VCaP (cell line): ENCODE data around the gene GOLM1.

ENCODE experiments used
- H3K27ac ChIP-seq: fragments of 450-650 bp; 2 replicates; pipeline ENCODE4 v1.5.1; 2017
- TF ChIP-seq, protein P1 (sequence below): fragments of 450-650 bp; conservative IDR thresholded peaks from 2 replicates; pipeline ENCODE4 v1.5.1; 2017; ENCODE audit warnings: mild to moderate bottlenecking, moderate library complexity

Gene GOLM1

GRCh38 chr9:86064220-86064619 lies 35.1 kb downstream of the GOLM1 start:
- TF ChIP-seq, protein P1, sequence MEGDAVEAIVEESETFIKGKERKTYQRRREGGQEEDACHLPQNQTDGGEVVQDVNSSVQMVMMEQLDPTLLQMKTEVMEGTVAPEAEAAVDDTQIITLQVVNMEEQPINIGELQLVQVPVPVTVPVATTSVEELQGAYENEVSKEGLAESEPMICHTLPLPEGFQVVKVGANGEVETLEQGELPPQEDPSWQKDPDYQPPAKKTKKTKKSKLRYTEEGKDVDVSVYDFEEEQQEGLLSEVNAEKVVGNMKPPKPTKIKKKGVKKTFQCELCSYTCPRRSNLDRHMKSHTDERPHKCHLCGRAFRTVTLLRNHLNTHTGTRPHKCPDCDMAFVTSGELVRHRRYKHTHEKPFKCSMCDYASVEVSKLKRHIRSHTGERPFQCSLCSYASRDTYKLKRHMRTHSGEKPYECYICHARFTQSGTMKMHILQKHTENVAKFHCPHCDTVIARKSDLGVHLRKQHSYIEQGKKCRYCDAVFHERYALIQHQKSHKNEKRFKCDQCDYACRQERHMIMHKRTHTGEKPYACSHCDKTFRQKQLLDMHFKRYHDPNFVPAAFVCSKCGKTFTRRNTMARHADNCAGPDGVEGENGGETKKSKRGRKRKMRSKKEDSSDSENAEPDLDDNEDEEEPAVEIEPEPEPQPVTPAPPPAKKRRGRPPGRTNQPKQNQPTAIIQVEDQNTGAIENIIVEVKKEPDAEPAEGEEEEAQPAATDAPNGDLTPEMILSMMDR, result no peak

DNA sequence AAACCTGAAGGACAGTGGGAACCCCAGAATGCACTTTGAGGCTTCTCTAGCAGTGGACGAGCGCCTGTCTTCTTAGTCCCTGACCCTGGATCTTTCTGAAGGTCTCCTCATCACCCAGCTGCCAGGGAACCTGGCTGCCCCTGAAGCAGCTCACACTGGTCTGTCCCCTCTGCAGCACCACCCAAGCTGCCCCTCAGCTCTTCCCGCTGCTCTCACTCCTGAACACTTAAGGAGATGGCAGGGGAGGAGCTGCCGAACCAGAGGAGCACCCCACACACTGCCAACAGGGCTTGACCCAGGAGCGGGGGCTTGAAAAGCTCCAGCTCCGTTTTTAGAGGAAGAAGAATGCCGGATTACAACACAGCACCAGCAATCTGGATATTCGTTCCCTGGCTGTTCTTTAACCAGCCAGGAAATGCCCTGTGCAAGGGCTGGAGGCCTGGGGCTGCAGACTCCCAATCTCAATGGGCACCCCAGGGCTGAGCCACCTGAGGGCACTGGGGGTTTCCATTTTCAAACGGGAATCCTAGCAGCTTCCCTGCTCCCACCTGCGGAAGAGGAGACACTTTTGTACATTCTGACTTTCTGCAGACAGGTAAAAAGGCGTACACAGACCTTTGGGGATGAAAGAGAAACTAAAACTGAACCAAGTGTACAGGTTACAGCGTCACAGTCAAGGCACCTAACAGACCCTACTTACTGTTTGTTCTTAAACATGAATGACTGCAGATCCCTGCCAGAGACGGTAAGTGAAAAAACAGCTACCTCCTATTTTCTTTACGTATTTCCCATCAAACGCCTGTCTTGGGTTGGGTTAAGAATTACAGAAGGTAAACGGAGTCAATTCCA lies 36.3 kb downstream of the GOLM1 start:
- H3K27ac ChIP-seq, result no peak overlapping the region

More at GRCh38 chr9:86064220-86064619, 35.1 kb downstream of the GOLM1 start:
- no peak overlapping the region for H3K27ac ChIP-seq

DNA sequence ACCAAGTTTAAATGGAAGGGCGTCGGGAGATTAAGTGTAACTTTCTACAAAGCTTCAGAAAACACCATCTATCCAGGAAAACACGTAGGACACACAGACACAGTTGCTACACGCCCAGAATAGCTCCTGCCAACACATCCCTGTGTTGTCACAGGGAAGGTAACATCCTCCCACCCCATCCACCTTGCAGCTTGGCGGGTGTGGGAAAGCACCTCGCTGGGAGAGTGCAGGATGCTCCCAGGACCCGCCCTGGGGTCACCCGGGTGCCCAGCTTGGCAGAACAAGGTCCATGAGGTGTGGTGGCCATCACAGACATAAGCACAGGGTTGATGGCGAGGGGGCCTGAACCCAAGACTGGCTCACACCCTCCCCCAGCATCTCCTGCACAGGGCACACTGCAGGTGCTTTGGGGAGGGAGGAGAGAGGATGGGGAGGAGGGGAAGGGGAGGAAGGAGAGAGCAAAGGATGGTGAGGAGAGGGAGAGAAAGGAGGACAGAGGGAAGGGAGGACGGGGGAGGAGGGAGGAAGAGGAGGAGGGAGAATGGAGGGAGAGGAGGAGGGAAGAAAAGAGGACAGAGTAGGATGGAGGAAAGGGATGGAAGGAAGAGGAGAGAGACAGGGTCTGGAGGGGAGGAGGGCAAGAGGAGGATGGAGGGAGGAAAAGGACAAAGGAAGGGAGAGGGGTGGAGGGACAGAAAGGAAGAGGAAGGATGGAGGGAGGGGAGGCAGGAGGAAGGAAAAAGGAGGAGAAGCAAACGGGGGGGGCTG lies 37.2 kb downstream of the GOLM1 start:
- TF ChIP-seq, protein P1, result no peak
- no peak overlapping the region for H3K27ac ChIP-seq

More for the DNA sequence above, 36.3 kb downstream of the GOLM1 start:
- TF ChIP-seq, protein P1, result no peak

GRCh38 chr9:86057491-86057890 lies 41.9 kb downstream of the GOLM1 start:
- no peak overlapping the region for H3K27ac ChIP-seq
- TF ChIP-seq, protein P1, result no peak

DNA sequence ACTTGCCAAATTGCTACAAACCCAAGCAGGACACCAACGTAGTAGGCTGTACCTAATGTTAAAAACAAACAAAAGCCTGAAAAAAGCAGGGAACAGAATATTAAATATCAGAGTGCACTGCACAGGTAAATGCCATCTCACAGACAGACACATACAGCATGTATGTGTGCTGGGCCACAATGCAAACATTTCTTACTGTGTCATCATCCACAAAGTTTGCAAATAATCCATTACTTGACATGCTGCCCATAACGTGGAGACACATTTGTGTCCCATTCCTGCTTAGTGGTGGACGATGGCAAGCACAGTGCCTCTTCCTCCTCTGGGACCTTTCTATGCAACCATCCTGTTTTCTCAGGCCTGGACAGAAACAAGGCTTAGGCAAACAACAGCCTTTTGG lies 44.7 kb downstream of the GOLM1 start:
- TF ChIP-seq, protein P1, result no peak
- peak overlapping the region; percentile 78 for H3K27ac ChIP-seq

GRCh38 chr9:86052556-86053468 lies 46.5 kb downstream of the GOLM1 start:
- TF ChIP-seq, protein P1, result no peak
- H3K27ac ChIP-seq, result no peak overlapping the region

- peak overlapping the region; percentile 99 for H3K27ac ChIP-seq
Observed at GRCh38 chr9:86048018-86048742, 51.2 kb downstream of the GOLM1 start.
